GM12878 (cell line): ENCODE results near the gene RNF169.

ENCODE experiments used
- ATF2 ChIP-seq: IDR thresholded peaks from 2 replicates; pipeline ENCODE4 v1.6.1; 2012; ENCODE audit warnings: low read length, inconsistent platforms
- BCLAF1 ChIP-seq: fragments of 450-650 bp; IDR thresholded peaks from 2 replicates; pipeline ENCODE4 v1.6.1; 2017; ENCODE audit warnings: antibody characterized with exemption, mild to moderate bottlenecking, moderate library complexity
- EZH2 ChIP-seq: IDR thresholded peaks from 2 replicates; pipeline ENCODE4 v1.6.1; 2012; ENCODE audit warnings: low read depth, mild to moderate bottlenecking, control low read depth, inconsistent platforms, low read length, borderline replicate concordance; ENCODE audit not compliant: control insufficient read depth
- GATAD2B ChIP-seq: fragments of 450-650 bp; conservative IDR thresholded peaks from 2 replicates; pipeline ENCODE4 v1.6.1; 2017; ENCODE audit warnings: low read depth, mild to moderate bottlenecking, moderate library complexity
- POLR2A ChIP-seq: IDR thresholded peaks from 2 replicates; pipeline ENCODE4 v1.6.1; 2011; ENCODE audit warnings: low read depth, mild to moderate bottlenecking, low read length
- POLR2AphosphoS5 ChIP-seq: IDR thresholded peaks from 2 replicates; pipeline ENCODE4 v1.6.1; 2011; ENCODE audit warnings: mild to moderate bottlenecking, low read length, inconsistent platforms
- REST ChIP-seq: IDR thresholded peaks from 2 replicates; pipeline ENCODE4 v1.6.1; 2012; ENCODE audit warnings: mild to moderate bottlenecking, low read depth, low read length
- SPI1 ChIP-seq: IDR thresholded peaks from 2 replicates; pipeline ENCODE4 v1.6.1; 2011; ENCODE audit warnings: low read depth, mild to moderate bottlenecking, low read length, moderate library complexity, borderline replicate concordance; ENCODE audit not compliant: insufficient read depth
- YY1 ChIP-seq: IDR thresholded peaks from 2 replicates; pipeline ENCODE4 v1.6.1; 2011; ENCODE audit warnings: low read depth, mild to moderate bottlenecking, low read length
- ZBTB40 ChIP-seq: fragments of 450-650 bp; IDR thresholded peaks from 2 replicates; pipeline ENCODE4 v1.6.1; 2016; ENCODE audit warnings: mild to moderate bottlenecking, moderate library complexity, borderline replicate concordance
- TF ChIP-seq, protein P1 (sequence below), 3 experiments: IDR thresholded peaks in 2 of 3; conservative IDR thresholded peaks in 1 of 3; 2 replicates each; pipeline ENCODE4 v1.5.1; 2011; ENCODE audit warnings: low read depth in 3 of 3, low read length in 3 of 3, mild to moderate bottlenecking in 3 of 3, control low read depth in 2 of 3, moderate library complexity in 2 of 3, inconsistent platforms in 1 of 3, mixed read lengths in 1 of 3; ENCODE audit not compliant: control insufficient read depth in 2 of 3, insufficient read depth in 1 of 3; ENCODE audit errors: extremely low read depth in 1 of 3
- TF ChIP-seq, protein P2 (sequence below): IDR thresholded peaks from 2 replicates; pipeline ENCODE4 v1.6.1; 2012; ENCODE audit warnings: low read depth, low read length, improper control_type of control experiment
- TF ChIP-seq, protein P3 (sequence below): IDR thresholded peaks from 2 replicates; pipeline ENCODE4 v1.6.1; 2012; ENCODE audit warnings: low read depth, low read length, improper control_type of control experiment

DNA sequence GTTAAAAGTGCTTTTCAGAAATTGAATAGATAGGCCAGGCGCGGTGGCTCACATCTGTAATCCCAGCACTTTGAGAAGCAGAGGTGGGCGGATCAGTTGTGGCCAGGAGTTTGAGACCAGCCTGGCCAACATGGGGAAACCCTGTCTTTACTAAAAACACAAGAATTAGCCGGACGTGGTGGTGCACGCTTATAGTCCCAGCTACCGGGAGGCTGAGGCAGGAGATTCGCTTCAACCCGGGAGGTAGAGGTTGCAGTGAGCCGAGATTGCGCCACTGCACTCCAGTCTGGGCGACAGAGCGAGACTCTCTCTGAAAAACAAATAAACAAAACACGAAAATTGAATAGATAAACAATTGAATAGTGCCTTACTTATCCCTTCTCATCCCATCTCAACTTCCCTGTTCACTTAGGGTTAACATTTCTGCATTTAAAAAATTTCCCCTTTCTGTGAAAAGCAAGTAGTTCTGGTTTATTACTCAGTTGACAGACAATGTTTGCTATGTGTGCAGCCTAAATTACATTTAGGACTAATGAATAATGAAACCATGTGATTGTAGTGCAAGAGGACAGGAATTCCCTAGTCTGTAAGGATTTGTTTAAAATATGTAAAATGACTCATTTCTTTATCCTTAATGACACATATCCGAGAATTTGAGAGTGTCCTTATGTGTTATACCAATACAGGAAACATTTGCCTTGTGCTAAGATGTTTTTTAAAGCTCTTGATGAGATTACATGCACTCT lies 6.0 kb downstream of the RNF169 start:
- TF ChIP-seq EZH2, result no peak
- TF ChIP-seq YY1, result no peak
- no peak for TF ChIP-seq REST
- TF ChIP-seq, protein P1, sequence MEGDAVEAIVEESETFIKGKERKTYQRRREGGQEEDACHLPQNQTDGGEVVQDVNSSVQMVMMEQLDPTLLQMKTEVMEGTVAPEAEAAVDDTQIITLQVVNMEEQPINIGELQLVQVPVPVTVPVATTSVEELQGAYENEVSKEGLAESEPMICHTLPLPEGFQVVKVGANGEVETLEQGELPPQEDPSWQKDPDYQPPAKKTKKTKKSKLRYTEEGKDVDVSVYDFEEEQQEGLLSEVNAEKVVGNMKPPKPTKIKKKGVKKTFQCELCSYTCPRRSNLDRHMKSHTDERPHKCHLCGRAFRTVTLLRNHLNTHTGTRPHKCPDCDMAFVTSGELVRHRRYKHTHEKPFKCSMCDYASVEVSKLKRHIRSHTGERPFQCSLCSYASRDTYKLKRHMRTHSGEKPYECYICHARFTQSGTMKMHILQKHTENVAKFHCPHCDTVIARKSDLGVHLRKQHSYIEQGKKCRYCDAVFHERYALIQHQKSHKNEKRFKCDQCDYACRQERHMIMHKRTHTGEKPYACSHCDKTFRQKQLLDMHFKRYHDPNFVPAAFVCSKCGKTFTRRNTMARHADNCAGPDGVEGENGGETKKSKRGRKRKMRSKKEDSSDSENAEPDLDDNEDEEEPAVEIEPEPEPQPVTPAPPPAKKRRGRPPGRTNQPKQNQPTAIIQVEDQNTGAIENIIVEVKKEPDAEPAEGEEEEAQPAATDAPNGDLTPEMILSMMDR (IDR thresholded peaks at IDR 0.05 in 2 of 3, conservative IDR thresholded peaks at IDR 0.05 in 1 of 3; ENCODE audit: control insufficient read depth in 2 of 3, extremely low read depth in 1 of 3, insufficient read depth in 1 of 3, low read depth in 3 of 3, low read length in 3 of 3), result no peak
- no peak for TF ChIP-seq POLR2A
- no peak for TF ChIP-seq ZBTB40
- no peak for TF ChIP-seq BCLAF1
- TF ChIP-seq, protein P2, sequence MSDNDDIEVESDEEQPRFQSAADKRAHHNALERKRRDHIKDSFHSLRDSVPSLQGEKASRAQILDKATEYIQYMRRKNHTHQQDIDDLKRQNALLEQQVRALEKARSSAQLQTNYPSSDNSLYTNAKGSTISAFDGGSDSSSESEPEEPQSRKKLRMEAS, result no peak
- no peak for TF ChIP-seq GATAD2B
- TF ChIP-seq, protein P3, sequence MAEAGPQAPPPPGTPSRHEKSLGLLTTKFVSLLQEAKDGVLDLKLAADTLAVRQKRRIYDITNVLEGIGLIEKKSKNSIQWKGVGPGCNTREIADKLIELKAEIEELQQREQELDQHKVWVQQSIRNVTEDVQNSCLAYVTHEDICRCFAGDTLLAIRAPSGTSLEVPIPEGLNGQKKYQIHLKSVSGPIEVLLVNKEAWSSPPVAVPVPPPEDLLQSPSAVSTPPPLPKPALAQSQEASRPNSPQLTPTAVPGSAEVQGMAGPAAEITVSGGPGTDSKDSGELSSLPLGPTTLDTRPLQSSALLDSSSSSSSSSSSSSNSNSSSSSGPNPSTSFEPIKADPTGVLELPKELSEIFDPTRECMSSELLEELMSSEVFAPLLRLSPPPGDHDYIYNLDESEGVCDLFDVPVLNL, result no peak
- no peak for TF ChIP-seq SPI1
- no peak for TF ChIP-seq POLR2AphosphoS5
- 0 out of 2 replicates have a peak, but pooled peaks have one; percentile 28 for TF ChIP-seq ATF2
